AG04449 (cell line): Measurements from ENCODE around the gene PRPSAP2.
A peak's percentile ranks its signal among the peaks of the same experiment; 100 is the strongest.

Experiments used
- CTCF ChIA-PET: fragments of 350-600 bp; formaldehyde crosslinking; extraction: SDS; loops from one replicate; lab custom pipeline; 2021; ENCODE audit warnings: antibody characterized with exemption; lab: Yijun Ruan, JAX
- POLR2A ChIA-PET: fragments of 400-600, 350-600 bp; formaldehyde crosslinking; extraction: SDS; loops from one replicate; lab custom pipeline; 2020; ENCODE audit warnings: antibody characterized with exemption, inconsistent platforms; lab: Yijun Ruan, JAX
- DNase-seq: peaks from one replicate; pipeline ENCODE4 v3.0.0-alpha.2; 2010; ENCODE audit warnings: low read depth, low spot score
- H3K4me3 ChIP-seq: 2 replicates; pipeline ENCODE4 v1.5.1; 2011; ENCODE audit warnings: low read depth, mild to moderate bottlenecking, control low read depth, low read length
- TF ChIP-seq, protein P1 (sequence below): IDR thresholded peaks from one replicate; pipeline ENCODE4 v1.5.1; 2011; ENCODE audit warnings: mild to moderate bottlenecking, moderate library complexity, low read length, control low read depth, inconsistent platforms; ENCODE audit not compliant: insufficient read depth; ENCODE audit errors: missing control alignments

The PRPSAP2 gene

DNA sequence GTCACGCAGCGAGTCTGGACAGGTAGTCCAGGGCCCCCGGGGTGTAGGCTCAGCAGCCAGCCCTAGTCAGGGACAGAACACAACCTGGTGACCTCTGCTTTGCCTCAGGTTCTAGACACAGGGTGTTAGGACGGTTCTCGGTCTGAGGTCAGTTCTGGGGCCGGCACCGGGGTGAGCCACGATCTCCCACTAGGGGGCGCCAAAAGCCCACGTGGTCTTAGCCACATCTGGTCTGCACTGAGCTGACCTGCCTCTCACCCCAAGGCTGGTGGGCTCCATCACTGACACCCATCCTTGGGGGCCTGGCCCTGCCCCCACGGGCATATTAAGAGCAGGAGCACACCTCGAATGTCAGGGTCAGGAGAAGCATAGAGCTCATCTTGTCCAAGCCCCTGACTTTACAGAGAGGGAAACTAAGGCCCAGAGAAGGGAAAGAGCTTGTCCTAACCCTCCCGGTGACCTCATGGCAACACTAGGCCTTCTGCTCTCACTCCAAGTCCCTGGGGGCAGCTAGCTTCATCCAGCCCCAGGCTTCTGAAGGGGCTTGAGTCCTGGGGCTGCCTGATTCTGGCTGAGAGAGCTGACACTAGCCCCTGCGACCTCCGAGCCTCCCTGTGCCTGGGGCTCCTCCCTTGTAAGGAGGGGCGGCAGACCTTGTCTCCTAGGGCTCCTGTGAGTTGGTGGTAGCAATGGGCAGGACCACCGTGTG lies 103.0 kb downstream of the PRPSAP2 start:
- TF ChIP-seq, protein P1, sequence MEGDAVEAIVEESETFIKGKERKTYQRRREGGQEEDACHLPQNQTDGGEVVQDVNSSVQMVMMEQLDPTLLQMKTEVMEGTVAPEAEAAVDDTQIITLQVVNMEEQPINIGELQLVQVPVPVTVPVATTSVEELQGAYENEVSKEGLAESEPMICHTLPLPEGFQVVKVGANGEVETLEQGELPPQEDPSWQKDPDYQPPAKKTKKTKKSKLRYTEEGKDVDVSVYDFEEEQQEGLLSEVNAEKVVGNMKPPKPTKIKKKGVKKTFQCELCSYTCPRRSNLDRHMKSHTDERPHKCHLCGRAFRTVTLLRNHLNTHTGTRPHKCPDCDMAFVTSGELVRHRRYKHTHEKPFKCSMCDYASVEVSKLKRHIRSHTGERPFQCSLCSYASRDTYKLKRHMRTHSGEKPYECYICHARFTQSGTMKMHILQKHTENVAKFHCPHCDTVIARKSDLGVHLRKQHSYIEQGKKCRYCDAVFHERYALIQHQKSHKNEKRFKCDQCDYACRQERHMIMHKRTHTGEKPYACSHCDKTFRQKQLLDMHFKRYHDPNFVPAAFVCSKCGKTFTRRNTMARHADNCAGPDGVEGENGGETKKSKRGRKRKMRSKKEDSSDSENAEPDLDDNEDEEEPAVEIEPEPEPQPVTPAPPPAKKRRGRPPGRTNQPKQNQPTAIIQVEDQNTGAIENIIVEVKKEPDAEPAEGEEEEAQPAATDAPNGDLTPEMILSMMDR = peak; percentile 96
- H3K4me3 ChIP-seq = no peak overlapping the region
- CTCF ChIA-PET = interaction anchor here (0.7 to 11.4 kb wide), 33 partner anchors 9 to 335 kb away, joined by 3 to 113 read pairs (median 4); partner anchors contain the start of genes FAM83G, PRPSAP2 and SLC5A10
- no peak for DNase-seq
- POLR2A ChIA-PET = interaction anchor here (1.2 kb wide), 1 partner anchor 44 kb away, joined by 3 read pairs; the partner anchor contains the start of gene FAM83G

DNA sequence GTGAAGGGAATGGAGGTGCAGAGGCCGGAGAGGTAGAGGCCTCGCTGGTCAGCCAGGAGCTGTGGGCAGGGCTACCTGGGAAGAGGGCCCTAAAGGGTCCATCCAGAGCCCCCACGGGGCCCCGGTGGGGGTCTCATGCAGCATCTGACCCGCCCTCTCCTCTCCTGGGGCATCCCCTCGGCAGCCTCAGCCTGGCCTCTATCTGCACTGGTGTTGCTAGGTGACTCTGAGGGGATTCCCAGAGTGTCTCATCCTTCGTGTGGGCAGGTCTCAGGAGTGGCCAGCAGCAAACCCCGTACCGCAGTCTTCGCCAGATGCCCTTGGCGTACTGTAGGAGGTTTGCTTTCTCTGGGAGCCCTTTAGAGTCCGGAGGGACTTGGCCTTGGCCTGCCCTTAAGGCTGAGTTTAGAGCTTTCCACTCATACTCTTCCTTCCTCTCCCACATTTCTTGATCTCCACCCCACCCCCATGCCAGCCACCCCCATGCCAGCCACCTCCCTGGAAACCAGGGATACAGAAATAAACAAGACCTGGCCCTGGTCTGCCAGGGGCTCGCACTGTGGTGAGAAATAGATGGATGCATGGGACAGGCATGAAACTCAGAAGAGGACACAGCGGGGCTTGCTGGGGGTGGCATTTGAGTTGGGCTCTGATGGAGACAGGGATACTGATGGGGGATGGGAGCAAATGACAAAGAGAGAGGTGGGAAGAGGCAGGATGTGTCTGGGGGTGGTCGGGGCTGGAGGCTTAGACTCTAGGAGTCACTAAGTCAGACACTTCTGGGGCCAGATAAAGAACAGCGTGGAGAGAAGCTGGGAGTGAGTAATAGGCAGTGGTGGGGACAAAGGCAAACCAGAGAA lies 103.9 kb downstream of the PRPSAP2 start:
- ChIA-PET POLR2A (interaction anchor here (1.2 kb wide), 1 partner anchor 43 kb away, joined by 3 read pairs; the partner anchor contains the start of gene FAM83G), CTCF (interaction anchor here (0.7 to 11.4 kb wide), 37 partner anchors 10 to 336 kb away, joined by 3 to 113 read pairs (median 4); partner anchors contain the start of genes FAM83G, PRPSAP2 and SLC5A10)
- TF ChIP-seq, protein P1 = no peak
- H3K4me3 ChIP-seq = no peak overlapping the region
- no peak for DNase-seq

DNA sequence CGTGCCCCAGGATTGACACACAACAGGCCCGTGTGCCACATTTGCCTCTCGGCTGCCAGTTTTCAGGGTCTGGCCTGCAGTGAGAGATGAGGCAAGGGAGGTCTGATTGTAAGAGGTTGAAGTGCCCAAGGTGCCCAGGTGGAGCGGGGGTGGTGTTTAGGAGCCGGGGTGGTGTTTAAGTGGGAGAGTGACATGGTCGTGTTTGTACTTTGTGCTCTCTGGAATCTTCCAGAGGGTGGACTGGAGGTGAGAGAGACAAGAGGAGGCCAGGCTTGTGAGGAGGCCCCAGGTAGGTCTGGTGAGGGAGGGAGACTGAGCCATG lies 104.5 kb downstream of the PRPSAP2 start:
- ChIA-PET POLR2A (no interaction called here), CTCF (interaction anchor here (0.9 to 11.4 kb wide), 9 partner anchors 10 to 145 kb away, joined by 3 to 113 read pairs (median 5); partner anchors contain the start of gene SLC5A10)
- TF ChIP-seq, protein P1 = no peak
- DNase-seq = no peak
- H3K4me3 ChIP-seq = no peak overlapping the region

DNA sequence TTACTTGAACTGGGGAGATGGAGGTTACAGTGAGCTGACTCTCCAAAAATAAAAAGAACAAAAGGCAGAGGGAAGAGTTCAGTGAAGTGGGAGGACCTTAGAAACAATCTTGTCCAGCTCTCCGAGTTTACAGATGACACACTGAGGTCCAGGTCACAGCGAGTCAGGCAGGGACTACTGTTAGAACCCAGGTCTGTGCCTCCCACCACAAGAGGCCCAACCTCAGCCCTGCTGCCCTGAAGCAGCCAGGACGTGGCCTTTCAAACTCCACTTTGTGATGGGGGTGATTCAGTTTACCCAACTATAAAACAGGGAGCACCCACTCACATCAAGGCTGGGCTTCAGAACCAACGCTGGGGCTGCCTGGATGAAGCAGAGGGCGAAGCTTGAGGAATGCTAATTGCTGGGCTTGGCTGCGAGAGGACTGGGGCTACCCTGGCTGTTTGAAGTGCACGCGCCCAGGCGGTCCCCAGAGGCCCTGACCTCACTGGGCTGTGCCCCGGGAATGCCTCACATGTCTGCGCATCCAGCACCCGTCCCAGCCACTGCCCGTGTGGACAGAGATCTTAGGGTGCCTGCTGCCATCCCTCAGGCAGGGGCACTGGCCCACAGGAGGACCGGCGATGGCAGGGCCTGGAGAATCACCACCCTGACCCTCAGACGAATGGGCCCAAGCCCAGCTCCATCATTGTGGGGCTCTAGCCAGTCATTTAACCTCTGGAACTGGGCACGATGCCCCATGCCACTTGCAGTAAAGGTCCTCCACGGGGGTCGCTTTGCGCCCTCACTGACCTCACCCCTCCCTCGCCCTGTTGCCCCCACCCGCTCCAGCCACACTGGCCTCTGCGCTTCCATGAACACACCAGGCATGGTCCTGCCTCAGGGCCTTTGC lies 105.4 kb downstream of the PRPSAP2 start:
- DNase-seq = no peak
- no peak overlapping the region for H3K4me3 ChIP-seq
- TF ChIP-seq, protein P1 = no peak
- POLR2A ChIA-PET = interaction anchor here (0.6 kb wide), 1 partner anchor 155 kb away, joined by 3 read pairs; no protein-coding TSS in a partner anchor
- CTCF ChIA-PET = interaction anchor here (0.7 to 11.4 kb wide), 7 partner anchors 10 to 60 kb away, joined by 3 to 113 read pairs (median 3); no protein-coding TSS in a partner anchor

DNA sequence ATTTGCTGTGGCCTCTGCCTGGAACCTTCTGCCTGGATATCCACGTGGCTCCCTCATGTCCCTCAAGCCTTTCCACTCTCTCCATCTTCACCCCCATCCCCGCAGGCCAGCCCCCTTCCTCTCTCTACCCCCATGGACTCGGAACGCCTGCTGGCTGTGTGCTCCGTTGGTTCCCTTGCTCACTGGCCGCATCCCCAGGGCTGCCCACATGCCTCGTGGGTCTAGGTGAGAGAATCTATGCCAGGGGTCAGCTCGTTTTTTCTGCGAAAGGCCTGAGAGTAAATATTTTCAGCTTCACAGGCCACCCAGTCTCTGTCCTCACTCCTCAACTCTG lies 106.1 kb downstream of the PRPSAP2 start:
- H3K4me3 ChIP-seq = no peak overlapping the region
- CTCF ChIA-PET = interaction anchor here (11.4 kb wide), 1 partner anchor 17 kb away, joined by 113 read pairs; no protein-coding TSS in a partner anchor
- TF ChIP-seq, protein P1 = no peak
- no peak for DNase-seq
- POLR2A ChIA-PET = no interaction called here
